Transverse colon (tissue), 4 donors: ENCODE results near the gene ZNF641.

ENCODE experiments used
- POLR2A ChIP-seq: fragments of 450-650 bp; IDR thresholded peaks from one replicate; pipeline ENCODE4 v1.6.1; 2016; ENCODE audit warnings: antibody characterized with exemption, mild to moderate bottlenecking, moderate library complexity
- POLR2AphosphoS5 ChIP-seq, 3 donors: sonication (generic); formaldehyde crosslinking; IDR thresholded peaks; one replicate each; pipeline ENCODE4 v1.6.1; 2016; ENCODE audit warnings: antibody characterized with exemption in 3 of 3
- TF ChIP-seq, protein P1 (sequence below), 5 experiments: fragments of 200-600 bp in 3 of 5; fragments of 450-650 bp in 2 of 5; sonication (generic) in 3 of 5; IDR thresholded peaks; 1 replicate in 2 of 5; 2 replicates in 3 of 5; pipeline ENCODE4 v1.5.1; 2016 to 2017; ENCODE audit warnings: antibody characterized with exemption in 5 of 5, inconsistent platforms in 3 of 5, mild to moderate bottlenecking in 2 of 5, moderate library complexity in 1 of 5

DNA sequence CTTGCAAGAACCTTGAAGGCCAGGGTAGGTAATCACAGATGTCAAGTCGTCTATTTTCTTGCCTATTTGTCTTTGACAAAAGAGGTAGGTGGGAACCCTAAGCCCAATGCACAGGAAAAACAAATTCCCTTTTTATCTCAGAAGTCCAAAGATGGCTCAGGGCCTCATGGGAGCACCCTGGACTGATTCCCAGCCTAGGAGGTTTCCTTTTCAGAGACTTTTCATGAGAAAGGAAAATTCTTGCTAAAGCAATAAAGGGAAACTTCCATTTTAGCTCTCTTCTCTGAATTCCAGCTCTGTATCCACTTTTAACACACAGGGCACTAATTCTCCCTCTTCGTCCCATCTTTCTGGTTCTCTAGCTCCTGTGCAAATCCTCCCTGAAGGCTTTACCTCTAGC is 1.2 kb downstream of the ZNF641 start:
- no peak for TF ChIP-seq POLR2A
- no peak for TF ChIP-seq POLR2AphosphoS5 (IDR thresholded peaks at IDR 0.05)
- TF ChIP-seq, protein P1, sequence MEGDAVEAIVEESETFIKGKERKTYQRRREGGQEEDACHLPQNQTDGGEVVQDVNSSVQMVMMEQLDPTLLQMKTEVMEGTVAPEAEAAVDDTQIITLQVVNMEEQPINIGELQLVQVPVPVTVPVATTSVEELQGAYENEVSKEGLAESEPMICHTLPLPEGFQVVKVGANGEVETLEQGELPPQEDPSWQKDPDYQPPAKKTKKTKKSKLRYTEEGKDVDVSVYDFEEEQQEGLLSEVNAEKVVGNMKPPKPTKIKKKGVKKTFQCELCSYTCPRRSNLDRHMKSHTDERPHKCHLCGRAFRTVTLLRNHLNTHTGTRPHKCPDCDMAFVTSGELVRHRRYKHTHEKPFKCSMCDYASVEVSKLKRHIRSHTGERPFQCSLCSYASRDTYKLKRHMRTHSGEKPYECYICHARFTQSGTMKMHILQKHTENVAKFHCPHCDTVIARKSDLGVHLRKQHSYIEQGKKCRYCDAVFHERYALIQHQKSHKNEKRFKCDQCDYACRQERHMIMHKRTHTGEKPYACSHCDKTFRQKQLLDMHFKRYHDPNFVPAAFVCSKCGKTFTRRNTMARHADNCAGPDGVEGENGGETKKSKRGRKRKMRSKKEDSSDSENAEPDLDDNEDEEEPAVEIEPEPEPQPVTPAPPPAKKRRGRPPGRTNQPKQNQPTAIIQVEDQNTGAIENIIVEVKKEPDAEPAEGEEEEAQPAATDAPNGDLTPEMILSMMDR (IDR thresholded peaks at IDR 0.05), result no peak
